HG02870 (cell line): Measurements from ENCODE around the gene MAN1A1.

ENCODE experiments used
- ATAC-seq: cut with Tn5 transposase; IDR thresholded peaks from one replicate; pipeline ENCODE4 v1.9.1; 2021; ENCODE audit warnings: mild to moderate bottlenecking, moderate library complexity; ENCODE audit not compliant: unreplicated experiment

MAN1A1 gene

GRCh38 chr6:119148825-119149525, 200.6 kb downstream of the MAN1A1 start:
- no peak for ATAC-seq

GRCh38 chr6:119148098-119148824, 201.3 kb downstream of the MAN1A1 start:
- ATAC-seq = no peak

- ATAC-seq = peak; percentile 98
Measured at GRCh38 chr6:119147101-119148053, 202.2 kb downstream of the MAN1A1 start.

GRCh38 chr6:119145111-119145510, 204.4 kb downstream of the MAN1A1 start:
- ATAC-seq = no peak

GRCh38 chr6:119142637-119143036, 206.9 kb downstream of the MAN1A1 start:
- ATAC-seq = no peak

GRCh38 chr6:119142041-119142440, 207.5 kb downstream of the MAN1A1 start:
- no peak for ATAC-seq

GRCh38 chr6:119140196-119141140, 209.1 kb downstream of the MAN1A1 start:
- no peak for ATAC-seq

- ATAC-seq = peak; percentile 72
Measured at GRCh38 chr6:119138906-119139541, 210.5 kb downstream of the MAN1A1 start.

GRCh38 chr6:119137194-119138072, 212.1 kb downstream of the MAN1A1 start:
- no peak for ATAC-seq

- no peak for ATAC-seq
Measured at GRCh38 chr6:119134752-119135151, 214.8 kb downstream of the MAN1A1 start.

- ATAC-seq = no peak
Measured at GRCh38 chr6:119133400-119133799, 216.2 kb downstream of the MAN1A1 start.

- ATAC-seq = no peak
Measured at GRCh38 chr6:119132261-119132981, 217.1 kb downstream of the MAN1A1 start.

- no peak for ATAC-seq
Measured at GRCh38 chr6:119129968-119130484, 219.5 kb downstream of the MAN1A1 start.

- peak; percentile 92 for ATAC-seq
Measured at GRCh38 chr6:119129148-119129967, 220.2 kb downstream of the MAN1A1 start.

GRCh38 chr6:119128252-119128912, 221.2 kb downstream of the MAN1A1 start:
- ATAC-seq = no peak

- no peak for ATAC-seq
Measured at GRCh38 chr6:119127627-119128026, 221.9 kb downstream of the MAN1A1 start.
